ACC112 (cell line): ENCODE data around the gene PLSCR3.

Experiments
- H2AFZ ChIP-seq: fragments of 200-600 bp; sonication (generic); one replicate; pipeline ENCODE4 v1.6.0; 2017; ENCODE audit warnings: antibody characterized with exemption, low read length; ENCODE audit not compliant: unreplicated experiment
- H3K27ac ChIP-seq: fragments of 200-600 bp; sonication (generic); 2 replicates; pipeline ENCODE4 v1.5.1; 2014; ENCODE audit warnings: low read depth, mild to moderate bottlenecking, antibody characterized with exemption, low read length, moderate library complexity
- H3K27me3 ChIP-seq: fragments of 200-600 bp; sonication (generic); 2 replicates; pipeline ENCODE4 v1.6.1; 2014; ENCODE audit warnings: mild to moderate bottlenecking, antibody characterized with exemption, low read length, moderate library complexity, mixed read lengths; ENCODE audit not compliant: insufficient read depth
- H3K36me3 ChIP-seq: fragments of 200-600 bp; sonication (generic); 2 replicates; pipeline ENCODE4 v1.6.1; 2016; ENCODE audit warnings: mild to moderate bottlenecking, antibody characterized with exemption, low read length, moderate library complexity, mixed read lengths; ENCODE audit not compliant: insufficient read depth
- H3K4me1 ChIP-seq: fragments of 200-600 bp; sonication (generic); one replicate; pipeline ENCODE4 v1.6.1; 2016; ENCODE audit warnings: low read length, mixed read lengths; ENCODE audit not compliant: insufficient read depth, unreplicated experiment, control insufficient read depth
- H3K4me3 ChIP-seq: fragments of 200-600 bp; sonication (generic); 2 replicates; pipeline ENCODE4 v1.5.1; 2014; ENCODE audit warnings: mild to moderate bottlenecking, low read depth, low read length
- H3K79me2 ChIP-seq: fragments of 200-600 bp; sonication (generic); one replicate; pipeline ENCODE4 v1.6.0; 2016; ENCODE audit warnings: low read length; ENCODE audit not compliant: control insufficient read depth, unreplicated experiment, insufficient read depth

Gene PLSCR3

DNA sequence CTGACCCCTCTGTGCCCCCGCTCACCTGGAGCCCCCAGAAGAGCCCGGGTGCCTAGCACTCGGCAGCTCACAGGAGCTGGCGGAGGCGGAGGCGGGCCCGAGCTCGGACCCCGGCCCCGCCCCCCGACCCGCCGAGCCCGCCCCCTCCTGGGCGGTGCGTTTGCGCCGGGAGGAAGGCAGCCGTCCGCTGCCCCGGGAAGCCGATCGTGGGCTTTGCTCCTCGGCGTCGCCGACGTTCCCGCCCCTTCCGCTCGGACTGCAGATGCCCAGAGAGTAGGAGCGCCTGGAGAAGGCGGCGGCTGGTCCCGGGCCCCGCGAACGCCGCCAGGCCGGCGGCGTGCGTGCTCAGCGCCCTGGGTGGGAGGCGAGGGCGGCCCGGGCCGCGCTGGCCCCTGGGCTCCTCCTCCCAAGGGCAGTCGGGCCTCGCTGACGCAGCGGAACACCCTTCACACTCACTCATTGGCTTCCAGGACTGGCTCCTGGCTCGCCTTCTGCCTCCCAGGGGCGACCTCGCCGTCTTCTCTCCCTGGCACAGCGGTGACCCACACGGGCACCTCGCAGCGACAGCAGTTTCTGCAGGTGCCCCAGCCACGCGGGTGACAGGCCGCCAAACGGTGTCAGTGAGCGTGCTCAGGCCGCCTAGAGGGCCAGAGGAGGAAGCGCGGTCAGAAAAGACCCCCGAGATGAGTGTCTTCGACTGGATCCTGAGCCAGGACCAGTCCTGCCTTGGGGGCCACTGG is at the start of gene PLSCR3:
TSS of gene PLSCR3 (minus strand) at position 74 of the 740 bp plus-strand sequence. CDS start 415 bp downstream, outside the sequence.
- H3K4me3 ChIP-seq = peak within 1 kb of the TSS; percentile 89
- H3K27ac ChIP-seq = peak within 1 kb of the TSS; percentile 75
- H3K27me3 ChIP-seq = no peaks in the 10 kb centered on the region
- H3K79me2 ChIP-seq = peaks cover 5% of the 10 kb centered on the region
- H3K36me3 ChIP-seq = peaks cover 9% of the 10 kb centered on the region; the same call in 1 of the 2 replicates
- peaks cover 4% of the 10 kb centered on the region for H3K4me1 ChIP-seq
- peak within 1 kb of the TSS; percentile 83 for H2AFZ ChIP-seq

DNA sequence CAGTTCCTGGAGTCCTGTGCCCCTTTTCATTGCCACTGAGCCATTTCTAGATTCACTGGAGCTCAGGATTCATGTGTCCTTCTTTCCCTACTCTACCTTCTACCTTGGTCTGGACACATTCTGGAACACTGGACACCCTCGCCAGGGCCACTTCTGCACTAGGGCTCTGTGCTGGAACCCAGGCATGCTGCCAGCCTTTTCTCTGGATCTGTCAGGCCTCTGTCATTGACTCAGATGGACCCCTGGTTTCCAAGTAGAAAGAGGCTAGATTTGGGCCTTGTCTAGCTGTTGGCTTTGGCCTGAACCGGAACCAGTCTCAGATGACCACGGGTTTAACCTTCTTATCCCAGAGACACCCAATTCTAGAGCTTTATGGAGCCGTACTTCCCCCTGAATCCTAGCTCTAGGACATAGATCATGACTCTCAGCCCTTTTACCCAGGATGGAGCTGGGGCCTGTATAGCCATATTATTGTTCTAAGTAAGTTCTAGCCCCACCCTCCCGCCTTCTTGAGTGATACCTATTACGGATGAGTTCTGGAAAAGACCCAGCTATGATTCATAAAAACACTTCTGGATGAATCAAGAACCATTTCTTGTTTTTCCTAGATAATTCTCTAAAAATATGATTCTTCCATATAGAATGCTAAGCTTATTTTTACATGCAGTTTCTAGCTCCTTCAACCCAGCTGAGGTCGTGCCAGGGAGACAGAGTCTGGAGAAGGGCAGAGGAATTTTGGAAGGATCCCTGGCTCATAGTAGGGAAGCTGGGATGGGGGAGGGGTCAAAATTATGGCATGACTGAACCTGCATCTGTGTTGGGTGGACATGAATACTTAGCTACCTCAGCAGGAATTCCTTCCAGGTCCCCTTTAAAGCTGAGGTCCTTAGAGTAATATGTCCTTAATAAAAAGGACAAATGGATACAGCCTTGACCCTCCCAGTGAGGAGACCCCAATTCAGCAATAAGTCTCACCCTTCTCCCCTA is 49.5 kb upstream of the PLSCR3 start:
- H2AFZ ChIP-seq = no peak overlapping the region
- no peaks in the 10 kb centered on the region for H3K36me3 ChIP-seq
- peaks cover 22% of the 10 kb centered on the region for H3K27me3 ChIP-seq
- no peaks in the 10 kb centered on the region for H3K79me2 ChIP-seq
- no peak overlapping the region for H3K4me3 ChIP-seq
- peaks cover 16% of the 10 kb centered on the region for H3K4me1 ChIP-seq
- no peak overlapping the region for H3K27ac ChIP-seq

GRCh38 chr17:7442142-7442541 is 47.8 kb upstream of the PLSCR3 start:
- H3K79me2 ChIP-seq = no peaks in the 10 kb centered on the region
- no peaks in the 10 kb centered on the region for H3K36me3 ChIP-seq
- H2AFZ ChIP-seq = no peak overlapping the region
- H3K4me3 ChIP-seq = no peak overlapping the region
- peaks cover 29% of the 10 kb centered on the region for H3K27me3 ChIP-seq
- peaks cover 25% of the 10 kb centered on the region for H3K4me1 ChIP-seq
- H3K27ac ChIP-seq = no peak overlapping the region

GRCh38 chr17:7441266-7441665 is 46.9 kb upstream of the PLSCR3 start:
- Histone ChIP-seq H3K27ac (no peak overlapping the region), H3K4me3 (peak overlapping the region; percentile 80), H3K79me2 (no peaks in the 10 kb centered on the region), H2AFZ (no peak overlapping the region), H3K36me3 (no peaks in the 10 kb centered on the region), H3K4me1 (peaks cover 25% of the 10 kb centered on the region), H3K27me3 (peaks cover 20% of the 10 kb centered on the region)

GRCh38 chr17:7440834-7441195 is 46.5 kb upstream of the PLSCR3 start:
- Histone ChIP-seq H3K27me3 (peaks cover 17% of the 10 kb centered on the region), H3K4me1 (peaks cover 25% of the 10 kb centered on the region), H3K79me2 (no peaks in the 10 kb centered on the region), H2AFZ (peak overlapping the region; percentile 48), H3K36me3 (no peaks in the 10 kb centered on the region), H3K27ac (no peak overlapping the region), H3K4me3 (peak overlapping the region; percentile 80)

- Histone ChIP-seq H3K79me2 (no peaks in the 10 kb centered on the region), H2AFZ (peak overlapping the region; percentile 48), H3K36me3 (no peaks in the 10 kb centered on the region), H3K4me1 (peaks cover 25% of the 10 kb centered on the region), H3K4me3 (peak overlapping the region; percentile 80), H3K27ac (no peak overlapping the region), H3K27me3 (peaks cover 16% of the 10 kb centered on the region)
These were observed 45.9 kb upstream of the PLSCR3 start for GRCh38 chr17:7440113-7440833.

DNA sequence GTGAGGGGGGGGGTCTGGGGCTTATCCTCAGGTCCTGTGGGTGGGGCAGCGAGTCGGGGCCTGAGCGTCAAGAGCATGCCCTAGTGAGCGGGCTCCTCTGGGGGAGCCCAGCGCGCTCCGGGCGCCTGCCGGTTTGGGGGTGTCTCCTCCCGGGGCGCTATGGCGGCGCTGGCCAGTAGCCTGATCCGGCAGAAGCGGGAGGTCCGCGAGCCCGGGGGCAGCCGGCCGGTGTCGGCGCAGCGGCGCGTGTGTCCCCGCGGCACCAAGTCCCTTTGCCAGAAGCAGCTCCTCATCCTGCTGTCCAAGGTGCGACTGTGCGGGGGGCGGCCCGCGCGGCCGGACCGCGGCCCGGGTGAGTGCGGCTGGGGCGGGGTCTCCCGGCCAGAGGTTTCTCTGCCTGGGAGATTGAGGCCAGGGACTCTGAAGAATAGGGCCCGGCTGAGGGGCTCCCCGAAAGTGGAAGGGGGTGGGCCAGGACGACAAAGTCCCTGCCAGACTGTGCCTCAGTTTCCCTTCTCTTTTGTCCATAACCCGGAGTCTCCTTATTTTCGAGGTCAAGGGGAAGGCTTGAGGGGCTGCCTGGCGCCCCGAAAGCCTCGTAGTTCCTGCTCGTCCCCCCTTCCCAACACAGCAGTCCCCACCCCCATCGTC is 45.3 kb upstream of the PLSCR3 start, which contains the start of gene FGF11:
TSS of gene FGF11 (plus strand) at position 51 of the 651 bp plus-strand sequence. CDS start at position 160, 109 bp downstream.
- H3K27me3 ChIP-seq = peaks cover 16% of the 10 kb centered on the region
- peak within 1 kb of the TSS; percentile 48 for H2AFZ ChIP-seq
- no peaks in the 10 kb centered on the region for H3K36me3 ChIP-seq
- H3K4me1 ChIP-seq = peaks cover 20% of the 10 kb centered on the region
- H3K79me2 ChIP-seq = no peaks in the 10 kb centered on the region
- H3K4me3 ChIP-seq = peak within 1 kb of the TSS; percentile 80
- H3K27ac ChIP-seq = no peak within 1 kb of the TSS

DNA sequence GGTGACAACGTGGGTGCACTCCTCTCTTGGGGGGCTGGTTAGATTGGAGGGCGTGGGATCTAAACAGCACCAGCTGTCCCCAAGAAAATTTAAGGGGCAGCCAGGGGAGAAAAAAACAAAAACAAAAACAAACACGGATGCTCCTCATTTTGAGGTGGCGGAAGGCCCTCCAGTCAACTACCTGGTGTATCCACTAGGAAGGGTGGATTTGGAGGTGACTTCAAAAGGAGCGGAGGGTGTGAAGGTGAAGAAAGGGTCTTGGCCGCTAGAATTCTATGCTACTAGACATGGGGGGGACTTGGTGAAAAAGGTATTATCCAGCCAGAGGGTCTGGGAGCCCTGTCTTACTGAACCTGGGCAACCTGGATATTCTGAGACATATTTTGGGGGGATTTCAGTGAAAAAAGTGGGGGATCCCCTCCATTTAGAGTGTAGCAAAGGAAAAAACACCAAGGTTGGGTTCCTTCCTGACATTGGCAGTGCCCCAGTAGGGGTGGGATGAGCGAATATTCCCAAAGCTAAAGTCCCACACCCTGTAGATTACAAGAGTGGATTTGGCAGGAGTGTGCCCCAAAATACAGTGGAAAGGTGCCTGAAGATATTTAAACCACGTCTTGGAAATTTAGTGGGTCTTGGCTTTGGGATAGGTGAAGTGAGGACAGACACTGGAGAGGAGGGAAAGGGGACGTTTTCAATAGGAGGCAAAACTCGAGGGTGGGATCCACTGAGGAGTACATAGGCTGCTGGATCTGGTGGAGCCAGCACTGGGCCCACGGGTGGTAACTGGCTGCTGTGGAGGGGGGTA is 44.5 kb upstream of the PLSCR3 start:
- no peak overlapping the region for H3K27ac ChIP-seq
- peaks cover 16% of the 10 kb centered on the region for H3K27me3 ChIP-seq
- no peaks in the 10 kb centered on the region for H3K79me2 ChIP-seq
- no peak overlapping the region for H2AFZ ChIP-seq
- no peaks in the 10 kb centered on the region for H3K36me3 ChIP-seq
- peaks cover 13% of the 10 kb centered on the region for H3K4me1 ChIP-seq
- H3K4me3 ChIP-seq = peak overlapping the region; percentile 80

- H3K27me3 ChIP-seq = peaks cover 16% of the 10 kb centered on the region
- peak overlapping the region; percentile 74 for H3K4me3 ChIP-seq
- H3K79me2 ChIP-seq = no peaks in the 10 kb centered on the region
- H3K27ac ChIP-seq = no peak overlapping the region
- peaks cover 9% of the 10 kb centered on the region for H3K4me1 ChIP-seq
- no peak overlapping the region for H2AFZ ChIP-seq
- no peaks in the 10 kb centered on the region for H3K36me3 ChIP-seq
These were observed 43.8 kb upstream of the PLSCR3 start for GRCh38 chr17:7437950-7438614.
